CD14-positive monocyte (primary cell): ENCODE data around the gene TKT. TPM values are rescaled to one million over a fixed set of nuclear protein-coding genes. Genes with fewer than 3 reads are reported as not detected.
A peak's percentile ranks its signal among the peaks of the same experiment; 100 is the strongest.

ENCODE experiments used
- DNase-seq, 3 donors: peaks; one replicate each; pipeline ENCODE4 v3.0.0-alpha.2; 2011 to 2022
- H2AFZ ChIP-seq: 2 replicates; pipeline ENCODE4 v1.6.0; 2012; ENCODE audit warnings: mild to moderate bottlenecking, low read depth, low read length, inconsistent platforms; ENCODE audit not compliant: insufficient read depth, poor library complexity, severe bottlenecking
- H3K27ac ChIP-seq, 2 donors: 1 replicate in 1 of 2; 2 replicates in 1 of 2; pipeline ENCODE4 v1.5.1; 2012 to 2013; ENCODE audit warnings: low read length in 2 of 2, control low read depth in 1 of 2, inconsistent platforms in 1 of 2, low read depth in 1 of 2, mild to moderate bottlenecking in 1 of 2
- H3K27me3 ChIP-seq, 2 donors: one replicate each; pipeline versions ENCODE4 v1.6.0 to v1.6.1; 2011 to 2013; ENCODE audit warnings: low read length in 2 of 2; ENCODE audit not compliant: control insufficient read depth in 2 of 2, insufficient read depth in 2 of 2
- H3K36me3 ChIP-seq, 2 donors: replicated peaks in 1 of 2; 1 replicate in 1 of 2; 2 replicates in 1 of 2; pipeline versions ENCODE4 v1.5.1 to v1.6.1; 2012 to 2013; ENCODE audit warnings: low read length in 2 of 2, control low read depth in 1 of 2, inconsistent platforms in 1 of 2, mild to moderate bottlenecking in 1 of 2; ENCODE audit not compliant: insufficient read depth in 2 of 2, control insufficient read depth in 1 of 2
- H3K4me1 ChIP-seq, 2 donors: 1 replicate in 1 of 2; 2 replicates in 1 of 2; pipeline versions ENCODE4 v1.5.1 to v1.6.1; 2012 to 2013; ENCODE audit warnings: low read length in 2 of 2, control low read depth in 1 of 2, inconsistent platforms in 1 of 2, mild to moderate bottlenecking in 1 of 2, moderate library complexity in 1 of 2; ENCODE audit not compliant: insufficient read depth in 2 of 2, control insufficient read depth in 1 of 2
- H3K4me2 ChIP-seq: replicated peaks from 2 replicates; pipeline ENCODE3; 2012; ENCODE audit warnings: low read length, moderate library complexity, mild to moderate bottlenecking; ENCODE audit not compliant: poor library complexity, severe bottlenecking; ENCODE audit errors: extremely low read depth
- H3K4me3 ChIP-seq, 3 experiments: fragments of 200-600 bp in 1 of 3; sonication (generic) in 1 of 3; replicated peaks in 1 of 3; 1 replicate in 2 of 3; 2 replicates in 1 of 3; pipeline ENCODE4 v1.5.1; 2011 to 2013; ENCODE audit warnings: low read length in 3 of 3, mild to moderate bottlenecking in 3 of 3, control low read depth in 2 of 3, low read depth in 2 of 3, inconsistent platforms in 1 of 3, moderate library complexity in 1 of 3
- H3K79me2 ChIP-seq: 2 replicates; pipeline ENCODE4 v1.6.0; 2012; ENCODE audit warnings: mild to moderate bottlenecking, control low read depth, inconsistent platforms, low read length, moderate library complexity; ENCODE audit not compliant: insufficient read depth
- H3K9ac ChIP-seq: 2 replicates; pipeline ENCODE4 v1.6.0; 2017; ENCODE audit warnings: low read length, mild to moderate bottlenecking; ENCODE audit not compliant: insufficient read depth, poor library complexity, severe bottlenecking
- H3K9me3 ChIP-seq, 2 donors: replicated peaks in 1 of 2; 1 replicate in 1 of 2; 2 replicates in 1 of 2; pipeline versions ENCODE4 v1.5.1 to v1.6.1; 2012 to 2013; ENCODE audit warnings: low read length in 2 of 2, control low read depth in 1 of 2; ENCODE audit not compliant: control insufficient read depth in 1 of 2, insufficient read depth in 1 of 2
- H4K20me1 ChIP-seq: 2 replicates; pipeline ENCODE4 v1.6.0; 2012; ENCODE audit warnings: mild to moderate bottlenecking, low read length, control low read depth, moderate library complexity; ENCODE audit not compliant: insufficient read depth
- H3K27ac Mint-ChIP-seq, 7 donors: one replicate each; pipeline ENCODE4 v1.8.0; 2020; ENCODE audit warnings: mild to moderate bottlenecking in 7 of 7, mixed read lengths in 7 of 7, moderate library complexity in 6 of 7, inconsistent platforms in 2 of 7
- H3K27me3 Mint-ChIP-seq, 3 donors: one replicate each; pipeline ENCODE4 v1.8.0; 2021 to 2022; ENCODE audit warnings: low read depth in 3 of 3, mild to moderate bottlenecking in 3 of 3, mixed read lengths in 3 of 3, moderate library complexity in 3 of 3, inconsistent platforms in 1 of 3
- H3K36me3 Mint-ChIP-seq, 2 donors: one replicate each; pipeline ENCODE4 v1.8.0; 2020; ENCODE audit warnings: mixed read lengths in 2 of 2, inconsistent platforms in 1 of 2, mild to moderate bottlenecking in 1 of 2
- H3K4me1 Mint-ChIP-seq: one replicate; pipeline ENCODE4 v1.8.0; 2020; ENCODE audit warnings: mild to moderate bottlenecking, mixed read lengths
- H3K4me3 Mint-ChIP-seq, 2 donors: one replicate each; pipeline ENCODE4 v1.8.0; 2020; ENCODE audit warnings: mild to moderate bottlenecking in 2 of 2, mixed read lengths in 2 of 2, moderate library complexity in 1 of 2
- H3K9me3 Mint-ChIP-seq, 7 donors: one replicate each; pipeline ENCODE4 v1.8.0; 2020 to 2022; ENCODE audit warnings: mixed read lengths in 7 of 7, mild to moderate bottlenecking in 6 of 7, moderate library complexity in 6 of 7, inconsistent platforms in 2 of 7
- WGBS: methylation state at CpG from one replicate; pipeline ENCODE4 v1.1.5; 2013; ENCODE audit warnings: missing lambda C conversion rate; ENCODE audit not compliant: insufficient coverage; 5-methylcytosine and 5-hydroxymethylcytosine counted together
- intact Hi-C, 2 donors: fragments of 100-400 bp; cut with micrococcal nuclease; formaldehyde crosslinking; loops; one replicate each; pipeline versions ENCODE4 v1.15.0 to v1.15.1; 2023
- polyA plus RNA-seq, 3 donors: library from polyadenylated mRNA; depleted of rRNA in 1 of 3; unstranded in 2 of 3; stranded (reverse) in 1 of 3; fragments of 300-500 nt in 2 of 3; fragments of >200 nt in 1 of 3; fragmentation: Illumina TruSeq in 2 of 3; gene quantifications; 1 replicate in 2 of 3; 2 replicates in 1 of 3; pipeline ENCODE4 v1.2.3, GENCODE V29; 2012 to 2021
- TF ChIP-seq, protein P1 (sequence below): fragments of 200-600 bp; IDR thresholded peaks from one replicate; pipeline ENCODE4 v1.8.0; 2022; ENCODE audit warnings: antibody characterized with exemption, mild to moderate bottlenecking

The TKT gene
- polyA plus RNA-seq, 3 donors: 496 to 582 (median 562) TPM

DNA sequence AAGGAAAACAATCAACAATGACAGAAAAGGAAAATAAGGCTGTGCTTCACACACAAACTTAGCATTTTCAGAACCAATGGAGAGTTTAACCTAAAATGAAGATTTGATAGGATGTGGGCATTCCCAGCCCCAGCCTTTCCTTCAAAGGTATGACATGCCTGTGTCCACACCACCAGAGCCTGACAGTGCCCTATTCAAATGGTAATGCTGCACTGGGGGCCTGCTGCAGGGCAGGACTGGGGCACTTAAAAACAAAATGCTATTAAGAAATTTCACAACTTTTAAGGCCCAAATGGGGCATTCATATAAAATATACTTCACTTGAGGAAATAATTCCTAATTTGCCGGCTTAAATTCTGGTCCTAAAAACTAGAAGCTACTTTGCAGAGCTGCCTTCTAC, 30.9 kb upstream of the TKT start:
- Histone ChIP-seq H3K9ac (no peak overlapping the region), H4K20me1 (no peaks in the 10 kb centered on the region), H2AFZ (no peak overlapping the region), H3K4me3 (no peak overlapping the region), H3K27ac (peak overlapping the region in 1 of 2 donors; percentile 17), H3K9me3 (no peaks in the 10 kb centered on the region), H3K36me3 (peaks cover 50 to 93% of the 10 kb centered on the region in 2 donors), H3K4me2 (no peak overlapping the region), H3K27me3 (no peaks in the 10 kb centered on the region), H3K79me2 (no peaks in the 10 kb centered on the region), H3K4me1 (no peaks in the 10 kb centered on the region)
- Mint-ChIP-seq H3K4me3 (no peak overlapping the region), H3K27ac (peak overlapping the region in 6 of 7 donors; percentile 5 to 88 (median 52)), H3K4me1 (peaks cover 9% of the 10 kb centered on the region), H3K9me3 (peaks cover 0 to 1% (median 0%) of the 10 kb centered on the region in 7 donors), H3K36me3 (peaks cover 61 to 78% of the 10 kb centered on the region in 2 donors), H3K27me3 (no peaks in the 10 kb centered on the region)
- DNase-seq: no peak
- TF ChIP-seq, protein P1, sequence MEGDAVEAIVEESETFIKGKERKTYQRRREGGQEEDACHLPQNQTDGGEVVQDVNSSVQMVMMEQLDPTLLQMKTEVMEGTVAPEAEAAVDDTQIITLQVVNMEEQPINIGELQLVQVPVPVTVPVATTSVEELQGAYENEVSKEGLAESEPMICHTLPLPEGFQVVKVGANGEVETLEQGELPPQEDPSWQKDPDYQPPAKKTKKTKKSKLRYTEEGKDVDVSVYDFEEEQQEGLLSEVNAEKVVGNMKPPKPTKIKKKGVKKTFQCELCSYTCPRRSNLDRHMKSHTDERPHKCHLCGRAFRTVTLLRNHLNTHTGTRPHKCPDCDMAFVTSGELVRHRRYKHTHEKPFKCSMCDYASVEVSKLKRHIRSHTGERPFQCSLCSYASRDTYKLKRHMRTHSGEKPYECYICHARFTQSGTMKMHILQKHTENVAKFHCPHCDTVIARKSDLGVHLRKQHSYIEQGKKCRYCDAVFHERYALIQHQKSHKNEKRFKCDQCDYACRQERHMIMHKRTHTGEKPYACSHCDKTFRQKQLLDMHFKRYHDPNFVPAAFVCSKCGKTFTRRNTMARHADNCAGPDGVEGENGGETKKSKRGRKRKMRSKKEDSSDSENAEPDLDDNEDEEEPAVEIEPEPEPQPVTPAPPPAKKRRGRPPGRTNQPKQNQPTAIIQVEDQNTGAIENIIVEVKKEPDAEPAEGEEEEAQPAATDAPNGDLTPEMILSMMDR: no peak
- WGBS: no CpG with 5 or more reads among the region's 1 CpG
- intact Hi-C loops: no loop called here

DNA sequence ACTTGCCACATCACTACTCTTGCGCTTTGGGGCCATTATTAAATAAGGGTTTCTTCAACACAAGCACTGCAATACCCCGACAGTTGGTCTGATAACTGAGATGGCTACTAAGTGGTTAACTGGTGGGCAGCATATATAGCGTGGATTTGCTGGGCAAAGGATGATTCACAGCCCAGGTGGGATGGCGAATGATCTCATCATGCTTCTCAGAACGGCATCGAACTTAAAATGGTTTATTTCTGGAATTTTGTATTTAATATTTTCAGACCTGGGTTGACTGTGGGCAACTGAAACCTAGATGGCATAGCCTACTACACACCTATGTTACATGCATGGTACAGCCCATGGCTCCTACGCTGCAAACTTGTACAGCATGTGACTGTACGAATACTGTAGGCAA, 26.8 kb upstream of the TKT start:
- no peak overlapping the region for H3K27ac Mint-ChIP-seq
- H2AFZ ChIP-seq: no peak overlapping the region
- H3K27me3 ChIP-seq: no peaks in the 10 kb centered on the region
- no peak overlapping the region for H3K4me3 Mint-ChIP-seq
- TF ChIP-seq, protein P1: no peak
- H3K4me3 ChIP-seq: no peak overlapping the region
- no CpG with 5 or more reads among the region's 8 CpGs for WGBS
- no peaks in the 10 kb centered on the region for H3K4me1 ChIP-seq
- H3K9me3 ChIP-seq: no peaks in the 10 kb centered on the region
- H3K9ac ChIP-seq: no peak overlapping the region
- peaks cover 0 to 2% (median 0%) of the 10 kb centered on the region in 3 donors for H3K27me3 Mint-ChIP-seq
- H3K9me3 Mint-ChIP-seq: no peaks in the 10 kb centered on the region
- intact Hi-C loops: no loop called here
- peaks cover 7% of the 10 kb centered on the region for H3K4me1 Mint-ChIP-seq
- no peak for DNase-seq
- H3K36me3 Mint-ChIP-seq: peaks cover 45 to 59% of the 10 kb centered on the region in 2 donors
- peaks cover 36 to 62% of the 10 kb centered on the region in 2 donors for H3K36me3 ChIP-seq
- no peak overlapping the region for H3K27ac ChIP-seq
- H3K4me2 ChIP-seq: no peak overlapping the region
- H4K20me1 ChIP-seq: no peaks in the 10 kb centered on the region
- no peaks in the 10 kb centered on the region for H3K79me2 ChIP-seq
